ENCODE measurements around the gene DNAJC25. TPM values are rescaled to one million over a fixed set of nuclear protein-coding genes. Genes with fewer than 3 reads are reported as not detected.

Gene DNAJC25
- total and polyA plus RNA-seq, 2 of the 8 experiments (the other 6 are each of a cell fraction or from before 2014, with no cell fraction given) = 2.7 to 6.2 TPM

Other genes starting within 250 kb of the DNAJC25 start
- gene ECPAS, start 147.0 kb upstream of the DNAJC25 start, total RNA-seq (2021; fragmentation: NEBNext Ultra II Directional; extraction: Animal tissue kit (Norgen Biotek cat#: 25700)) = 123 and 131 TPM in 2 replicates
- 15.6 and 20.9 TPM in 2 replicates for gene ECPAS, start 147.0 kb upstream of the DNAJC25 start, polyA plus RNA-seq (2011; rRNA removed)
- gene ZNF483, start 106.2 kb upstream of the DNAJC25 start, total RNA-seq (2021; fragmentation: NEBNext Ultra II Directional; extraction: Animal tissue kit (Norgen Biotek cat#: 25700)) = 82.0 and 83.8 TPM in 2 replicates
- 3.2 and 4.8 TPM in 2 replicates for gene ZNF483, start 106.2 kb upstream of the DNAJC25 start, polyA plus RNA-seq (2011; rRNA removed)
- 28.5 and 29.3 TPM in 2 replicates for gene PTGR1, start 31.7 kb upstream of the DNAJC25 start, total RNA-seq (2021; fragmentation: NEBNext Ultra II Directional; extraction: Animal tissue kit (Norgen Biotek cat#: 25700))
- gene PTGR1, start 31.7 kb upstream of the DNAJC25 start, polyA plus RNA-seq (2011; rRNA removed) = 12.4 and 16.9 TPM in 2 replicates
- gene GNG10, start 30.3 kb downstream of the DNAJC25 start, total RNA-seq (2021; fragmentation: NEBNext Ultra II Directional; extraction: Animal tissue kit (Norgen Biotek cat#: 25700)) = 28.5 and 30.5 TPM in 2 replicates
- 17.7 and 24.7 TPM in 2 replicates for gene GNG10, start 30.3 kb downstream of the DNAJC25 start, polyA plus RNA-seq (2011; rRNA removed)
- gene SHOC1, start 163.6 kb downstream of the DNAJC25 start, total RNA-seq (2021; fragmentation: NEBNext Ultra II Directional; extraction: Animal tissue kit (Norgen Biotek cat#: 25700)) = not detected in 2 replicates
- gene SHOC1, start 163.6 kb downstream of the DNAJC25 start, polyA plus RNA-seq (2011; rRNA removed) = not detected in 2 replicates